Prostate gland (tissue), 2 donors: ENCODE measurements around the gene ZNF430.
A peak's percentile ranks its signal among the peaks of the same experiment; 100 is the strongest.

ENCODE experiments used
- POLR2A ChIP-seq: fragments of 450-650 bp; IDR thresholded peaks from one replicate; pipeline ENCODE4 v1.6.1; 2016; ENCODE audit warnings: antibody characterized with exemption, mild to moderate bottlenecking
- POLR2AphosphoS5 ChIP-seq: sonication (generic); formaldehyde crosslinking; IDR thresholded peaks from one replicate; pipeline ENCODE4 v1.6.1; 2017; ENCODE audit warnings: antibody characterized with exemption
- TF ChIP-seq, protein P1 (sequence below), 4 experiments: fragments of 200-600 bp in 2 of 4; fragments of 450-650 bp in 2 of 4; sonication (generic) in 2 of 4; IDR thresholded peaks; 1 replicate in 3 of 4; 2 replicates in 1 of 4; pipeline ENCODE4 v1.5.1; 2016 to 2019; ENCODE audit warnings: antibody characterized with exemption in 4 of 4, mild to moderate bottlenecking in 2 of 4, moderate library complexity in 2 of 4

DNA sequence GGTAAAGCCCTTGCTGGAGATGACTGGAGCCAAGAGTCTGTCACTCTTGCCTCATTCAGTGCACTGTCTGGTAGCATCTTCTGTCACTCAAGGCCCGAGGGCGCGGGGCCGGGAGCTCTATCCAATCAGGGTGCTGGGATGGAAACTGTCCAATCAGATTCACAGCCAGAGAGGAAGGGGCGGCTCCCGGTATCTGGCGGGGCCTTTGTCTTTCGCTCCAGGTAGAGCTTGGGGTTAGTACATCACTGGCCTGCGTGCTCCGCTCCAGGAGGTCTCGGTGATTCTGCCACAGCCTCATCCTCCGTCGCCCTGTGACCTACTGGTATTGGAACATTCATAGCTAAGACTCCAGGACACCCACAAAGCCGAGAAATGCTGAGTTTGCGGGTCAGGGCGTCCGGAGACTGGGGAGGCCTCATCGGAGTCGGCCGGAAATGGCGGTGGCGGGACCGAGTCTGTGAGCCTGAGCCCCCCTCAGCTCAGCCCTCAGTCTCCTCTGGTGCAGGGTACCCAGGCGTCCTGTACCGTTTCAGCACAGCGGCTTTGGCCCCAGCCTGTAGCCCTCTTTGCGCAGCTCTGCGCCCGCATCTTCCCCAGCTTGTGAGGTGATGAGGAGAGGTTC, 20.6 kb upstream of the ZNF430 start:
- TF ChIP-seq, protein P1, sequence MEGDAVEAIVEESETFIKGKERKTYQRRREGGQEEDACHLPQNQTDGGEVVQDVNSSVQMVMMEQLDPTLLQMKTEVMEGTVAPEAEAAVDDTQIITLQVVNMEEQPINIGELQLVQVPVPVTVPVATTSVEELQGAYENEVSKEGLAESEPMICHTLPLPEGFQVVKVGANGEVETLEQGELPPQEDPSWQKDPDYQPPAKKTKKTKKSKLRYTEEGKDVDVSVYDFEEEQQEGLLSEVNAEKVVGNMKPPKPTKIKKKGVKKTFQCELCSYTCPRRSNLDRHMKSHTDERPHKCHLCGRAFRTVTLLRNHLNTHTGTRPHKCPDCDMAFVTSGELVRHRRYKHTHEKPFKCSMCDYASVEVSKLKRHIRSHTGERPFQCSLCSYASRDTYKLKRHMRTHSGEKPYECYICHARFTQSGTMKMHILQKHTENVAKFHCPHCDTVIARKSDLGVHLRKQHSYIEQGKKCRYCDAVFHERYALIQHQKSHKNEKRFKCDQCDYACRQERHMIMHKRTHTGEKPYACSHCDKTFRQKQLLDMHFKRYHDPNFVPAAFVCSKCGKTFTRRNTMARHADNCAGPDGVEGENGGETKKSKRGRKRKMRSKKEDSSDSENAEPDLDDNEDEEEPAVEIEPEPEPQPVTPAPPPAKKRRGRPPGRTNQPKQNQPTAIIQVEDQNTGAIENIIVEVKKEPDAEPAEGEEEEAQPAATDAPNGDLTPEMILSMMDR (IDR thresholded peaks at IDR 0.05) = no peak
- peak; percentile 67 for TF ChIP-seq POLR2AphosphoS5
- TF ChIP-seq POLR2A = no peak
